IMR-90 (cell line): Measurements from ENCODE around the gene TTC27.

Source experiments
- CTCF ChIP-seq: conservative IDR thresholded peaks from 2 replicates; pipeline ENCODE4 v1.5.1; 2012; ENCODE audit warnings: mild to moderate bottlenecking, low read depth, low read length, improper control_type of control experiment
- MAFK ChIP-seq: IDR thresholded peaks from 2 replicates; pipeline ENCODE4 v1.6.1; 2012; ENCODE audit warnings: low read depth, low read length, improper control_type of control experiment
- MAZ ChIP-seq: IDR thresholded peaks from 2 replicates; pipeline ENCODE4 v1.6.1; 2012; ENCODE audit warnings: low read depth, mild to moderate bottlenecking, low read length, improper control_type of control experiment, moderate library complexity, borderline replicate concordance
- MXI1 ChIP-seq: IDR thresholded peaks from 2 replicates; pipeline ENCODE4 v1.6.1; 2012; ENCODE audit warnings: low read depth, mild to moderate bottlenecking, low read length, moderate library complexity, borderline replicate concordance
- NFE2L2 ChIP-seq: fragments of 150-350 bp; IDR thresholded peaks from 2 replicates; pipeline ENCODE4 v1.6.1; 2016; ENCODE audit warnings: low read depth, mild to moderate bottlenecking, low read length
- POLR2A ChIP-seq: IDR thresholded peaks from 2 replicates; pipeline ENCODE4 v1.6.1; 2012; ENCODE audit warnings: mild to moderate bottlenecking, low read depth, low read length
- RAD21 ChIP-seq: IDR thresholded peaks from 2 replicates; pipeline ENCODE4 v1.6.1; 2012; ENCODE audit warnings: low read length, improper control_type of control experiment
- RFX5 ChIP-seq: IDR thresholded peaks from 2 replicates; pipeline ENCODE4 v1.8.0; 2012; ENCODE audit warnings: low read depth, mild to moderate bottlenecking, low read length, moderate library complexity
- TF ChIP-seq, protein P1 (sequence below): fragments of 150-350 bp; IDR thresholded peaks from 2 replicates; pipeline ENCODE4 v1.6.1; 2016; ENCODE audit warnings: low read depth, mild to moderate bottlenecking, low read length, moderate library complexity, borderline replicate concordance
- TF ChIP-seq, protein P2 (sequence below): fragments of 150-350 bp; IDR thresholded peaks from 2 replicates; pipeline ENCODE4 v1.6.1; 2017; ENCODE audit warnings: mild to moderate bottlenecking, antibody characterized with exemption, low read length, low read depth

DNA sequence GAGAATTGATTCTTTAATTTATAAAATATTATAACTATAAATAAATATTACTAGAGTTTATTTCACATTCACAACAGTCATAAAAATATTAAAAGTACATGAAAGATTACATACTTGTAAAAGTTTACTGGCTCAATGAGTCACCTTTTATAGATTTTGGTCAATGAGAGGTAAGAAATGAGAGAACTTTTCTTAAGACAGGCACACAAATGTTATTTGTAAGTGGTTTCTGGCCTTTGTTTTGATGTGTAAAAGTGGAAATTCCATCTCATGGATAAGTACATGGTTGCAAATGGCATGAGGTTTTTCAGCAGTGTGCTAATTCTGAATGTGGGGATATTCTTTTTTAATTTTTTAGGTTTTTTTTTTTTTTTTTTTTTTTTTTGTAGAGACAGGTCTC, 63.8 kb downstream of the TTC27 start:
- TF ChIP-seq CTCF (no peak), RFX5 (no peak), MXI1 (no peak), POLR2A (no peak), NFE2L2 (no peak), MAFK (no peak), RAD21 (no peak), MAZ (no peak)
- TF ChIP-seq, protein P1, sequence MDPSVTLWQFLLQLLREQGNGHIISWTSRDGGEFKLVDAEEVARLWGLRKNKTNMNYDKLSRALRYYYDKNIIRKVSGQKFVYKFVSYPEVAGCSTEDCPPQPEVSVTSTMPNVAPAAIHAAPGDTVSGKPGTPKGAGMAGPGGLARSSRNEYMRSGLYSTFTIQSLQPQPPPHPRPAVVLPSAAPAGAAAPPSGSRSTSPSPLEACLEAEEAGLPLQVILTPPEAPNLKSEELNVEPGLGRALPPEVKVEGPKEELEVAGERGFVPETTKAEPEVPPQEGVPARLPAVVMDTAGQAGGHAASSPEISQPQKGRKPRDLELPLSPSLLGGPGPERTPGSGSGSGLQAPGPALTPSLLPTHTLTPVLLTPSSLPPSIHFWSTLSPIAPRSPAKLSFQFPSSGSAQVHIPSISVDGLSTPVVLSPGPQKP = no peak
- TF ChIP-seq, protein P2, sequence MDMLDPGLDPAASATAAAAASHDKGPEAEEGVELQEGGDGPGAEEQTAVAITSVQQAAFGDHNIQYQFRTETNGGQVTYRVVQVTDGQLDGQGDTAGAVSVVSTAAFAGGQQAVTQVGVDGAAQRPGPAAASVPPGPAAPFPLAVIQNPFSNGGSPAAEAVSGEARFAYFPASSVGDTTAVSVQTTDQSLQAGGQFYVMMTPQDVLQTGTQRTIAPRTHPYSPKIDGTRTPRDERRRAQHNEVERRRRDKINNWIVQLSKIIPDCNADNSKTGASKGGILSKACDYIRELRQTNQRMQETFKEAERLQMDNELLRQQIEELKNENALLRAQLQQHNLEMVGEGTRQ = no peak
